Astrocyte of the spinal cord (primary cell): ENCODE data around the gene TMEM214.
A peak's percentile ranks its signal among the peaks of the same experiment; 100 is the strongest.

Experiments
- DNase-seq: peaks from one replicate; pipeline ENCODE4 v3.0.0; 2011; ENCODE audit warnings: low read depth, low spot score
- H3K4me3 ChIP-seq: 2 replicates; pipeline ENCODE4 v1.5.1; 2011; ENCODE audit warnings: low read depth, mild to moderate bottlenecking, low read length, moderate library complexity
- CTCF ChIP-seq: IDR thresholded peaks from 2 replicates; pipeline ENCODE4 v1.5.1; 2012; ENCODE audit warnings: low read depth, mild to moderate bottlenecking, low read length, inconsistent platforms
- in situ Hi-C: cut with HindIII; loops from 2 replicates; pipeline ENCODE4 v1.10.0; 2017; ENCODE audit warnings: low sequenced_read_pairs

Gene TMEM214

GRCh38 chr2:27018142-27018541, 14.6 kb upstream of the TMEM214 start:
- in situ Hi-C loops = no loop called here

GRCh38 chr2:27019459-27019858, 13.3 kb upstream of the TMEM214 start:
- TF ChIP-seq CTCF = no peak
- DNase-seq = no peak
- no peak overlapping the region for H3K4me3 ChIP-seq
- in situ Hi-C loops = no loop called here

More at GRCh38 chr2:27018142-27018541, 14.6 kb upstream of the TMEM214 start:
- DNase-seq = no peak
- TF ChIP-seq CTCF = no peak
- no peak overlapping the region for H3K4me3 ChIP-seq

- H3K4me3 ChIP-seq = no peak overlapping the region
- in situ Hi-C loops = no loop called here
- no peak for TF ChIP-seq CTCF
- no peak for DNase-seq
Observed at GRCh38 chr2:27019931-27020855, 12.6 kb upstream of the TMEM214 start.

GRCh38 chr2:27021253-27022049, 11.3 kb upstream of the TMEM214 start:
- no peak for DNase-seq
- in situ Hi-C loops = no loop called here
- TF ChIP-seq CTCF = no peak
- no peak overlapping the region for H3K4me3 ChIP-seq

GRCh38 chr2:27023740-27024139, 9.0 kb upstream of the TMEM214 start:
- no peak for DNase-seq
- in situ Hi-C loops = no loop called here
- no peak for TF ChIP-seq CTCF
- no peak overlapping the region for H3K4me3 ChIP-seq

- TF ChIP-seq CTCF = peak; percentile 28
- in situ Hi-C loops = no loop called here
- no peak overlapping the region for H3K4me3 ChIP-seq
- DNase-seq = no peak
Observed at GRCh38 chr2:27024188-27024587, 8.6 kb upstream of the TMEM214 start.
